PFSK-1 (cell line): ENCODE data around the gene SCARB1.

Source experiments
- FOXP2 ChIP-seq: optimal IDR thresholded peaks from 2 replicates; pipeline ENCODE3; 2011; ENCODE audit warnings: borderline replicate concordance, control low read depth, inconsistent platforms; ENCODE audit not compliant: insufficient read depth; ENCODE audit errors: extremely low read length, extremely low read depth
- POLR2AphosphoS5 ChIP-seq: IDR thresholded peaks from 2 replicates; pipeline ENCODE4 v1.6.1; 2012; ENCODE audit warnings: low read depth, mild to moderate bottlenecking, control low read depth, low read length, moderate library complexity
- REST ChIP-seq, 2 experiments: IDR thresholded peaks; 2 replicates each; pipeline versions ENCODE4 v1.6.1 to v1.8.0; 2011 to 2012; ENCODE audit warnings: low read depth in 2 of 2, low read length in 2 of 2, control low read depth in 1 of 2, inconsistent platforms in 1 of 2, mild to moderate bottlenecking in 1 of 2, moderate library complexity in 1 of 2; ENCODE audit not compliant: insufficient read depth in 1 of 2
- SIN3A ChIP-seq: IDR thresholded peaks from 2 replicates; pipeline ENCODE4 v1.6.1; 2012; ENCODE audit warnings: mild to moderate bottlenecking, low read length, moderate library complexity, borderline replicate concordance; ENCODE audit not compliant: insufficient read depth
- TAF1 ChIP-seq: IDR thresholded peaks from 2 replicates; pipeline ENCODE4 v1.6.1; 2012; ENCODE audit warnings: low read length, control low read depth, borderline replicate concordance; ENCODE audit not compliant: insufficient read depth

Gene SCARB1

DNA sequence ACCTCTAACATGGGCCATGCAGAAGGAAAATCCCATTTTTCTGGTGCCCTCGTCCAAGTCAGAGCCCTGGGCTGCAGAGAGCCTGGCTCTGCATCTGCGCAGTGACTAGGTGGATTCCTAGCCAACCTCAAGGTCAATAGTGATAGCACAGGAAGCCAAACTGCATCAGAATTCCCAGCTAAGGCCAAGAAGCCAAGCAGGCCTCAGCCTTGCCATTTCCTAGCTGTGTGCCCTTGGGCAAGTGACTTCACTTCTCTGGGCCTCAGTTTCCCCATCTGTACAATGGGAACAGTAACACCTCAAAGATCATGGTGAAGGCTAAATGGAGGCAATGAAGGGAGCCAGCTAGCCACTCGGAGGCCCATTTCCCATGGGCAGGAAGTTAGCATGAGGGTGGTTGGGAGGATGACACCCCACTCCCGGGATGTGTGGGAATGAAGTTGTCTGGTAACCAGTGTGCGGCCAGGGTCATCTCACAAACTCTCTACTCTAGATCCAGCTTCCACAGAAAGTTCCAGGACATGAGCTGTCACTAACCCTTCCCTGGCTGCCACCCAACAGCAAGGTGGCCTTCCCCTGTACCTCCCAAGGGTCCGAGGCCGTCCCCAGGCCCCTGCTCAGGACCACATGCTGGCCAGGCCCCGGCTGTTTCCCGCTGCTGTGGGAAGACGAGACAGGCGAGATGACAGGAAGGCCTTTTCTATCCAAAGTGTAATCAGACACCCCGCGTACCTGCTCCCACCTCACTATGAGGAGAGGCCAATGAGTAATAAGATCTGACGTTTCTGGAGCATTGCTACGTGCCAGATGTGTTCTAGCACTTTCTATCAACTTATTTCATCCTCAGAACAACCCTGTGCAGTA is 125.7 kb downstream of the SCARB1 start:
- TF ChIP-seq POLR2AphosphoS5: no peak
- TF ChIP-seq TAF1: no peak
- no peak for TF ChIP-seq REST (IDR thresholded peaks at IDR 0.05; ENCODE audit: insufficient read depth in 1 of 2, low read depth in 2 of 2, low read length in 2 of 2)
- no peak for TF ChIP-seq FOXP2
- no peak for TF ChIP-seq SIN3A

DNA sequence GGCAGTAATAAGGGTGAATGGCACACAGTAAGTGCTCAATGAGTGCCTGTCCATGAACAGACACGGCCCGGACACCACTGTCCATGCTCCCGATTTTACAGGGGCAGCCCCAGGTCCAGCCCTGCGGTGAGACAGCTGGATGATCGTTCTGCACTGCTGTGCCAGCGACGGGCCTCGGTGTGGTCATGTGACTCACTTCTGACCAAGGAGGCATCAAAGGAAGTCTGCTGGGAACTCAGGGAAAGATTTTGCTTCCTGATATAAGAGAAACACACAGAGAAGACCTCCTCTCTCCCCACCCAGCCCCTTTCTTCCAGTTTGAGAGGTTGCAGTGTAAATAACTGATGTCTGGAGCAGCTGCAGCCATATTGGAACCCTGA is 126.6 kb downstream of the SCARB1 start:
- TF ChIP-seq SIN3A (no peak), POLR2AphosphoS5 (no peak), TAF1 (no peak), REST (IDR thresholded peaks at IDR 0.05; ENCODE audit: insufficient read depth in 1 of 2, low read depth in 2 of 2, low read length in 2 of 2) (no peak), FOXP2 (no peak)

DNA sequence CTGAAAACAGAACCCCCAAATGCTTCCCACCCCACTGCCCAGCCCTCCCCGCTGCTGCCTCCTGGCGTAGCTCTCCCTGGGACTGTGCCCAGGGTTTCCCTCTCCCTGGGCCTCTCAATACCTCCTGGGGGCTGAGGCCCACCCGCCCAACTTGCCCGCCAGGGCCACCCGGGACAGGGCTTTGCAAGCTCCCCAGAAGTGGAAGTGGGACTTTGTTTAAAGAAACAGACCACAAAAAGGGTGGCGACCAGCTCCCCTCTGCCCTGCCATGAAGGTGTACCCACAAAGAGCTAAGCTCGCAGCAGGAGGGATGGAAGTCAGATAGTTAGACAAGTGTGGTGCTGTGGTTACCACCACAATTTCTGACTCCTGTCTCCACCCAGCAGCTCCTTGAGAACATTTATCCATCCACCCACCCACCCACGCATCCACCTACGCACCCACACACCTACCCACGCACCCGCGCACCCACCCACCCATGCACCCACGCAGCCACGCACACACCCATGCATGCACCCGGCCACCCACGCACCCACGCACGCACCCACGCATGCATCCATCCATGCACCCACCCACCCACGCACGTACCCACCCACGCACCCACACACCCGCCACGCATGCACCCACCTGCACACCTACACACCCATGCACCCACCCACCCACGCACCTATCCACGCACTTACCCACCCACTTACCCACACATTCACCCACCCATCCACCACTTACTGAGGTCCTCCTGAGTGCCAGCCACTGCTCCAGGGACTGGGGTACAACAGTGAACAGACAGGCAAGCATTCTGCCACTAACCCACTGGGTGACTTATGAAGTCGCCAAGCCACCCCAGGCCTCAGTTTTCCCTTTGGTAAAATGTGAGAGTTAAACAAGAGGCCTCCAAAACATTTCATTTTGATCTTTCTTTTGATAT is 127.3 kb downstream of the SCARB1 start:
- no peak for TF ChIP-seq SIN3A
- TF ChIP-seq REST (IDR thresholded peaks at IDR 0.05; ENCODE audit: insufficient read depth in 1 of 2, low read depth in 2 of 2, low read length in 2 of 2): no peak
- no peak for TF ChIP-seq POLR2AphosphoS5
- no peak for TF ChIP-seq TAF1
- TF ChIP-seq FOXP2: no peak

GRCh38 chr12:124734224-124734788 is 129.4 kb downstream of the SCARB1 start:
- TF ChIP-seq POLR2AphosphoS5 (no peak), SIN3A (no peak), TAF1 (no peak), REST (IDR thresholded peaks at IDR 0.05; ENCODE audit: insufficient read depth in 1 of 2, low read depth in 2 of 2, low read length in 2 of 2) (no peak), FOXP2 (no peak)
